ENCODE measurements around the gene SYTL1.
"Not testable (repeated sequence)": the region's sequence is repeated elsewhere in the genome, so short reads cannot be mapped to it uniquely, and the experiment has no call there.

SYTL1 gene

DNA sequence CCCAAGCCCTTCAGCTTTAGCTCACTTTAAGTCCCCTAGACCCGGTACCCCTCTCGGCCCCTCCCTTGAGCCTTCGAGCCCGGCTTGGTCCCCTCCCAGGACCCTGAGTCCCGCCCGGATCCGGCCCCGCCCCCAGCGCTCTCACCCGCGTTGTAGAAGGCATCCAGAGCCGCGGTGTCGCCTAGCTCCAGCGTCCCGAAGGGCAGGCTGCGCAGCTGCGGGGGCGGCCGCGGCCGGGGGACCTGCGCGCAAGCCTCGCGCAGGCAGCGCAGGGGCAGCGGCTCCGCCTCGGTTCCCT lies 24.2 kb downstream of the SYTL1 start:
- DNase-seq = peak; percentile 62 to 72

DNA sequence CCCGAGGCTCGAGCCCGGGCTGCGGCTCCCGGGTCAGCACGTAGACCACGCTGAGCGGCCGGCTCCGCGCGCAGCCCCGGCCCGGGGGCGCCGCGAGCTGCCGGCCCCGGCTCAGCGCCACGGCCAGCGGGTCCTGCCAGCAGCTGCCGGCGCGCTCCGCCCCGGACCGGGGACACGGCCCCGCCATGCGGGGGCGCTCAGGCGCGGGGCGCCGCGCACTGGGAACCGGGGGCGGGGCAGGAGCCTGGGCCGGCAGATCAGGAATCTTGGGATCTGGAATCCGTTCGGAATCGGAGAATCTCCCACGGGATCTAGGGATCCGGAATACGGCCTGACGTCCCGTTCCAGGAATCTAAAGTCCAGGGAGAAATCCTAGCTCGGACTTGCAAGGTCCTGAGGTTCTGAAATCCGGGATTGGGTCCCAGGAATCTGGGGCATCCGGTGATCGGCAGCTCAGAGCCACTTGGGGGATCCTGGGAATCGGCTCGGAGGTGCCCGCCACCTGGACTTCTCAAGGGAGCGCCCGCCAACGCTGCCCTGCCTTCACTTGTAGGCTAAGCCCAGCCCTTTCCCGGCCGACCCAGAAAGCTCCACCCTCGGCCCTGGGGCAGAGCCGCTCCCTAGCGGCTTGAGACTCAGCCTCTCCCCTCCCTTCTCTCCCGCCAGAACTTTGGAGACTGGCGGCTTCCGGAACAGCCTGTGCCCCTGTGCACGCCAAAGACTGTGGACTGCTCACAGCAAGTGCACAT lies 24.8 kb downstream of the SYTL1 start, which contains the start of gene MAP3K6:
MAP3K6 (minus strand) TSS at position 551 of the 749 bp plus-strand sequence; CDS start at position 187, 364 bp downstream.
- DNase-seq = peak in 1 of 2 experiments; percentile 32

DNA sequence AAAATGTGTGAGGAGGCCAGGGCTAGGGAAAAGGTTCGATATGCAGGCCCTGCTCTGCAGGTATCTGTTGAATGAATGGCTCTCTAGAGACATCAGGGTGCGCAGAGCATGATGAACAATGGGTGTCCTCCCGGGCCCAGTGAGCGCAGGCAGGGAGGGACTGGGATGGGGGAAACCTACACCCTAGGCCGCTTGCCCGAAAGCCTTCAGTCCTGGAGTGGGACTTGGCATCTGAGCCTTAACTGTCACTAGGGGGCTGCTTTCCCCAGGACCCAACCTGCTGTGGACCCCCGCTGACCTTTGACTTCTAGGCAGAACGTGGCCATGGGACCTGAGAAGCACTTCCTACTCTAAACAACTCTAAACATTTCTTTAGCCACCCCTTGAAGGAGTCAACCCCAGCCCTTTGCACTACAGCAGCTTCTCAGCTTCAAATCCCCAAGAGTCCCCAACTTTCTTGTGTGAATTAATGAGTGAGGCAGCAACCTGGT lies 25.4 kb downstream of the SYTL1 start:
- DNase-seq = no peak

DNA sequence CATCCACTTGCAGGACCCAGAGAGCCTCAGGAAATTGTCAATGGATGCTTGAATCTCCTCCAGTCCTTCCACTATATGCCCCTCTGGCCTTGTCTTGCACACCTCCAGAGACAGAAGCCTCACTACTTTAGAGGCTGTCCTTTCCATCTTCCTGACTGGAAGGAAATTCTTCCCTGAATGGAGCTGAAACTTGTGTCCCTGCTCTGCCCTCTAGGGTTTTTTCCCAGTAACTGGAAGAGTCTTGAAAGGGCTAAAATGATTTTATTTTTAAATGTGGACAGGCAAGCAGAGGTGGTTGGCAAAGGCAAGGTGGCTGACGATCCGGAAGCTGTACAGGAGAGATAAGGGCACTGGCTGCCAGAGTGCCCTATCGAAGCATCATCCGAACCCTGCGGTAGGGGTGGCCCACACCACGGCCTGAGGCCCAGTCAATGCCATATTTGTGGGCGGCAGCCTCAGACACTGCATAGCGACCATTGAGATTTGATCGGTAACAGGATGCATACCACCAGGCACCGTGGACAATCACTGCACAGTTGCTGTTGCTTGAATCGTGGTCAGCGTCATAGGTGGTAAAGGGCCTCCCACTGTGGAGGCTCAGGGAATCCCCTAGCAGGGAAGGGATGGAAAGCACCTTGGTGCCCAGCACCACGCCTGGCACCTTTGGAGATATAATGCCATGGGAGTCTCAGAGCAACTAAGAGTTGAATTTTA lies 27.2 kb downstream of the SYTL1 start:
- DNase-seq = no peak

DNA sequence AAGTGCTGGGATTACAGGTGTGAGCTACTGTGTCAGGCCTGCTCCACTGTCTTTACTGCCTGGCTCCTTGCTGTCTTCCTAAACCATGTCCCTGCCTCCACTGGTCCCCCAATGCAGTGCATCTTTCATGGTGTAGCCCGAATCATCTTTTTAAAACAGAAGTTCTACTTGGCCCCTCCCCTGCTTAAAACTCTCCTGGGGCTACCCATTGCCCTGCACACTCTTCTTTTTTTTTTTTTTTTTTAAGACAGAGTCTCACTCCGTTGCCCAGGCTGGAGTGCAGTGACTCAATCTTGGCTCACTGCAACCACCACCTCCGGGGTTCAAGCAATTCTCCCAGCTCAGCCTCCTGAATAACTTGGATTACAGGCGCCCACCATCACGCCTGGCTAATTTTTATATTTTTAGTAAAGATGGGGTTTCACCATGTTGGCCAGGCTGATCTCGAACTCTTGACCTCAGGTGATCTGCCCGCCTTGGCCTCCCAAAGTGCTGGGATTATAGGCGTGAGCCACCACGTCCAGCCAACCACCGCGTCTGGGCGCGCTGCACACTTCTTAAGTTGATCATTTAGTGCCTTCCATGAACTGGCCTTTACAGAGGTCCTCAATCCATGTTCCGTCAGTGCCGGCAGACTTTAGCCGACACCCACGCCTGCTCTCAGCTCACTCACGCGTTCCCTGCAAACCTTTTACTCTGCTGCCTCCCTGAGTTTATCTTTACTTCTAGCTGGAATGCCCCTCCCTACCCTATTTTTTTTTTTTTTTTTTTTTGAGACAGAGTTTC lies 30.4 kb downstream of the SYTL1 start:
- DNase-seq = no peak

DNA sequence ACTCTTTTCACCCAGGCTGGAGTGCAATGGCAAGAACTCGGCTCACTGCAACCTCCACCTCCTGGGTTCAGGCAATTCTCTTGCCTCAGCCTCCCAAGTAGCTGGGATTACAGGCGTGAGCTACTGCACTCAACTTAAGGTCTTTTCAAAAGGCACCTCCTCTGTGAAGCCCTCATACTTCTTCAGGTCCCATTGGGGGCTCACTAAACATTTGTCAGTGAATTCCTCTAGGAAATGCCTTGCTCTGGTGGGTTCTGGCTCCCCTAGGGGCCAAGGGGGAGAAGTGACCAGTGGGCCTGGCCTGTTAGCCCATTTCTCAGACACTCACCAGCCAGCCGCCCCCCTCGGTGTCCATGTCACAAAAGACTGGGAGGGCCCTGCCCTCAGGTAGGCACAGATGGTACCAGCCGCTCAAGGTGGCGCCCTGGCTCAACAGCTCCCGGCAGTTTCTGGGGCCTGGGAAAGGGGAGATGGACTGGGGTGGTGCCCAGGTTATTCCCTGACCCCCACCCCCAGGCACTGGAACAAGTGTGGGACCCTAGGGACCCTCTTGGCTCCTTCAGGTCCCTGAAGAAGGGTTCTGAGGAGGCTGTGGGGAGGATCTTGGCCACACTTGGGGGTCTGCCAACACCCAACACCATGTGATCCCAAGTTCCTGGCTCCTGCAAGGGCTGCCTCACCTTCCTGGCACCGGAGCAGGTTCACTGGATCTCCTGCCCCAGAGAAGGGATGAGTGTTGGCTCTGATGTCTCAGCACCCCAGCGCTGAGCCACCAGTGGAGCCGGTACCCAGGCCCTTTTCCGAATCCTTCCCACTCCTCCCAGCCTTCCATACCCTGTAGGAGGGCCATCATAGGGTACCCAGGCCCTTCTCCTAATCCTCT lies 31.2 kb downstream of the SYTL1 start:
- no peak for DNase-seq

DNA sequence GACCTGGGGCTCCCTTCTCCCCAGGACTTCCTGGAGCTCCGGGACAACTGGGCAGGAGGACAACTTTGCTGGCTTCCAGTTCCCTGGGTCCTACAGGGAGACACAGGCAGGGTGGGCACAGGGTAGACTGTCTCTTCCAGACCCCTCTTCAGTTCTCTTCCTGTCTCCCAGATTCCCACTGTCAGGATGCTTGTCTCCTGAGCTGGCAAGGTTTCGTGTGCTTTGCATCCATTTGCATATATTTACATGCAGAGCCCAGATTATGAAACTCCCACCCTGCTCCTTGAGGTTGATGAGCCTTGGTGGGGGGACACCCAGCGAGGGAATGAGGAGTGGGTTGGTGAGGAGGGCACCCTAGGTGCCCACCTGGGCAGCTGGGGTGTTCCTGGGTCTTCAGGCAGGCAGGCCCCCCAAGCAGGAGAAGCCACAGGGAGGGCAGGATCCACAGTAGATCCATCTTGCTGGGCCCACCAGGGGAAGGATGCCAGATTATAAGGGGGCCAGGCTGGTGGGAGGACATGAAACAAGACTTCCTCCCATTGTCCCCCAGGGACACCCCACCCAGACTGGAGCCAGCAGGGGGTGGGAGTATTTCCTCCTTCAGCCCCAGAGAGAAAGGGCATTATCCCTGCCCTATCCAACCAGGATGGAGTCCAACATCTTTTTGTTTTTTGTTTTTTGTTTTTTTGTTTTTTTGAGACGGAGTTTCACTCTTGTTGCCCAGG lies 32.7 kb downstream of the SYTL1 start, which contains the start of gene FCN3:
FCN3 (minus strand) TSS at position 463 of the 725 bp plus-strand sequence; CDS start at position 457, 6 bp downstream.
- no peak for DNase-seq

DNA sequence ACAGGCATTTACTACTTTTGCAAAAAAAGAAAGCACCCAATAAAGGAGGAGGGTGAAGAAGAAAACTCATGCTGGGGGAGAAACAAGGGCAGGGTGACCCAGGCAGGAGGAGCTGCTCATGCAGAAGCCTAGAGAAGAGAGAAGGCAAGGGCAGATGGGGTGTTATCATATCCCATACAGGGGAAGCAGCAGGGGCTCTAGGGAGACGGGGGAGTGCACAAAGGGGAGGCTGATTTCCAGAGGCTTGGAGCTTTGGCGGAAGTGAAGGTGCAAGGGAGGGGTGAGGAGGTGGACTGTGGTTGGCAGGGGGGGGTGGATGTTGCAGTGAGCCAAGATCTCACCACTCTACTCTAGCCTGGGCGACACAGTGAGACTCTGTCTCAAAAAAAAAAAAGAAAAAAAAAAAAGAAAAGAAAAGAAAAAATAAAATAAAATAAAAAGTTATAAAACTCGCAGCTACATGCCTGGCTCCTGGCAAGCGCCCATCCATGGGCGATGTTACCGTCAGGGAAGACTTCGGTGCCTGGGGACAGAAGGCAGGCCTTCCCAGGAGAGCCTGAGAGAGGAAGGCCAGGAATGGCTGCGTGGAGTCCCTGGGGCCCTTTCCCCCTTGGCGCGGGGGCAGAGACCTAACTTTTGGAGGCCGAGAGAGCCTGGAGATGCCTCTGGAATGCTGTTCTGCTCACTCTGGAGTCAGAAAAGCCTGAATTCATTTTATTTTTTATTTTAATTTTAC lies 36.1 kb downstream of the SYTL1 start:
- no peak for DNase-seq

DNA sequence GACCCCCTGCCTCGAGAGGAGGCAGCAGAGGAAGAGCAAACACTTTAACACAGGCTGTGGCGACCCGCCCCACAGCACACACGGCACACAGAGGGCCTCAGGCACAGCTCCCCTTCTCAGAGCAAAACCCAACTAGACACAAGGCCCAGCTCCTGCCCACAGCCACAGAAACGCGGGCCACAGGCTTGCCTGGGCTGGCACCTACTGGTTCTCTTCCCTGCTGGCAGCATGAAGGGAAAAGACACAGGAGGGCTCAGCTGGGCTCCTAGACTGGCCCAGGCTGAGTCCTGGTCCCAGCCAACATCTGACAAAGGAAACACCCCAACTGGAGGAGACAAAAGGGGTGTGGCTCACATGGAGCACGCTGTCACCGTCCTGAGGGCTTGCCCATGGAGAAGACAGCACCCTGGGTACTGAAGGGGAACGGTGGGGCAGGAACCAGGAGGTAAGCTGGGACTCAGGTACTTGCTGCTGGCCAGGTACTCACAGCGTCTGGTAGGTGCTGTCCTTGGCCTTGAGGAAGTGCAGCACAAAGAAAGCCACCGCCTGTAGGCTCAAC lies 37.8 kb downstream of the SYTL1 start:
- DNase-seq = no peak

DNA sequence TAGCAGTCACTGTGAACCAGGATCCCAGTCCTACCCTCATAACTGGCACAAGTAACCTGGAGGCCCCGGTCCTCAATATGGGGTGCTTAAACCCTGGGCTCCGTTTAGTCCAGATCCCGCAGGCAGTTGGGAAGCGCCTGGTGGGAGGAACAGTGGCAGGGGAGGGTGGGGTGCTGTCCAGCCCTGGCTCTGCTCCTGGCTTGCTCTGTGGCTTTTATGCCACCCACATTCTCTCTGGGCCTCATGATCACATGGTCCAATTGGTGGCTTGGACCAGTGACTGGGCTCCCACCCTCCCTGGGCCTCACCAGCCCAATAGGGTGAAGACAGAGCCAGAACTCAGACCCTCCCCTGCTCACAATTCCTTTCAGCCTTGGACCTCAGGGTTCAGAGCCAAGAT lies 38.4 kb downstream of the SYTL1 start:
- no peak for DNase-seq

DNA sequence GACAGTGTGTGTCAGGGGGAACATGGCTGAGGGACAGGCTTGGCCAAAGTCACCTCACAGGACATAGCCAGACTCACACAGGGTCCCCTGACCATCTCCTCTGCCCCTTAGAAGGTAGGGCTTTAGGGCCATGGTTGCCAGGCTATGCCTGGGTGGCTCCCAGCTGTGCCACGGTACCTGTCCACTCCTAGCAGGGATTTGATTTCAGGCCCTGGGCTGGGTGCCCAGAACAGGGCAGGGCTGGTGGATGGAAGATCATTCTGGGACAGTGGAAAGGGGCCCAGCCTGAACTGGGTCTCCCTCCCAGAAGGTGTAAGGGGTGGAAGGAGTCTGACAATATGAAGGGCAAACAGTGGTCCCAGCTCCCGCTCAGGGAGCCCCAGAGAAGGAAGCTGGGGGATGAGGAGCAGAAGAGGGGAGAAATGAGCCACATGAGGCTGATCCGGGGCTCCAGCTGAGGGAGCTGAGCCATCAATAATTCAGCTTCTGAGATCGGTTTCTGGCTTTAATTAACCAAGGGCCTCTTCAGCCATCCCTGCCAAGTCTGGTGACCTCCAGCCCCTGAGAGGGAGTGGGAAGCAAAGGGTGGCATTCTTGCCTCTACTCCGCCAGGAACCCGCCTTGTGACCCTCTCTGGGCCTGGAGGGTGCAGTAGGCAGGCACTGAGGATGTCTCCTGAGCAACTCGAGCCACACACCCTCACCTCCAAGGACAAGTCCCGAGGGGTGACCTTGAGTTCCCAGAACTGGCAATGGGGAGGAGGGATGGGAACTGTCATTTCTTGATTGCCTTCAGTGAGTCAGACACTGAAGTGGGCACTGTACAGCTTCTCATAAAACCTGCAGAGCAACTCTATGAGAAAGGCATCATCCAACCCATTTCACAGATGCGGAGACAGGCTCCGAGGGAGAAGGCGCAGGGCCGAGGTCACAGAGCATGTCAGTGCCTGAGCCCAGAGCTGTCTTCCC lies 39.2 kb downstream of the SYTL1 start:
- DNase-seq = no peak

DNA sequence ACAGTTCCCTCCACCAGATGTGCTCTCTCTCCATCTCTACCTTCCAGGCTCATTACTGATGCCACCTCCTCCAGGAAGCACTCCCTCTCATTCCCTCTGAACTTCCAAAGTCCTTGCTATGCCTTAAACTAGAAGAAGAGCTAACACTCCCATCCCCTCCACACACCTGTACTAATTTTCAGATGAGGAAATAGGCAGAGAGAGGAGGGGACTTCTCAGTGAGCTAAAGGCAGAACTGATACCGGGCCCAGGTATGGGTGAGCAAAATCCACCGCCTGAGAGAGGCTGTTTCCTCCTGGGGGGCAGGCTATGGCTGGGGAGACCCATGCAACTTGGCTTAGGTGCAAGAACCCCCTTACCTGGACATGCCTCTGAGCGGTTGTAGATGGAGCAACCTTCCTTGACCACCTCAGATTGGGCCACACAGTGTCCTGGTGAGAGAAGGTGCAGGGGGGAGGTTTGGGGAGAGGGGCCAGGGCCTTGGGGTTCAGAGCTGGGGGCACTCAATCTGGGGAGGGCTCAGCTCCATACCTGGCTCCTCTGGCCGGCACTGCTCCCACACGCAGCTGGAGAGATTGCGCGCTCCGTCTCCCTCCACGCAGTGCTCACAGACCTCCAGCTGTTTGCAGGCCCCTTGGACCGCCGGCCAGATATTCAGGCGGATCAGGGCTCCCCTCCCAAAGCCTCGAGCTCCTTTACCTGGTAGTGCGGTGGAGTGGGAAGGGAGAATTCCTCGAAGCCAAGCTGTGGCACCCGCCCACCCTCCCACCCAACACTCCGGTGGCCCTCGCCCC lies 40.3 kb downstream of the SYTL1 start:
- DNase-seq = no peak

DNA sequence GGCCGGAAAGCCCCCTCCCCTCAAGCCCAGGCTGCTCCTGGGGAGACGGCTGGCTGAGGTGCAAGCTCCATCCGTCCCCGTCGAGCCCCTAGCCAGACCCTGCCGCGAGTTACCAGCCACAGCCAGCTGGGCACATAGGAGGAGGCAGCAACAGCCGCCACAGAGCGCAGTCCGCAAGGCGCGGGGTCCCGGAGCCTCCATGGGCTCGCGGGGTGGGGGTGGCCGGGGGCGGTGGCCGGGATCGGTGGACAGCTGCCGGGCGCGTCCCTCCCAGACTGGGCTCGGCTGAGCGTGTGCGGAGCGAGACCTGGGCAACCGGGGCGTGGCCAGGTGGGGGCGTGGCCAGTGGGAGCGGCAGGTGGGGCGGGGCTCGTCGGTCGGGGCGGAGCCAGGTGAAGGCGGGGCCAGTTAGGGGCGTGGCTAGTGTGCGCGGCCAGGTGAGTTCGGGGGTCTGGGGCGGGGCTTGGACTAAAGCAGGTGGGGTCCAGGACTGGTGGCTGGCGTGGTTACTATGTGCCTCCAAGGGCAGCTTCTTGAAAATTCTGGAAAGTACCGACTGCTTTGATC lies 41.3 kb downstream of the SYTL1 start, which contains the start of gene CD164L2:
CD164L2 (minus strand) TSS at position 295 of the 567 bp plus-strand sequence; CDS start at position 201, 94 bp downstream.
- peak; percentile 19 to 36 for DNase-seq

DNA sequence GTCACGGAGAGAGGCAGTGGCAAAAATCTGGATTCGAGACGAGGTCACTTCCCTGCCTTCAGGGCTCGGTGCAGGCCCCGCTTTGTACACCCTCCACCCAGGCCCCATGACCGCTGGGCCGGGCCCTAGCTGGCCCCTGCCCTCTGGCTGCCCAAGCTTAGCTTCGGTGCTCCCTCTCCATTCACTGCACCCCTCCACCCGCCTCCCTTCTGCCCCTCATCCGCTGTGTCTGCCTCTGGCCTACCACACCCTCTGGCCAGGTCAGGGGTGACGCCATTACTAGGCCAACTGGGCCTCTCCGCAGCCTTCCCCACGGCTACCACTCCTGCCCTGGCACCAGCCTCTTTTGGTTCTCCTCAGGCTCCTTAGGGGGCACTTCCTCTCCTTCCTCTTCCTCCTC lies 41.8 kb downstream of the SYTL1 start:
- DNase-seq = no peak

DNA sequence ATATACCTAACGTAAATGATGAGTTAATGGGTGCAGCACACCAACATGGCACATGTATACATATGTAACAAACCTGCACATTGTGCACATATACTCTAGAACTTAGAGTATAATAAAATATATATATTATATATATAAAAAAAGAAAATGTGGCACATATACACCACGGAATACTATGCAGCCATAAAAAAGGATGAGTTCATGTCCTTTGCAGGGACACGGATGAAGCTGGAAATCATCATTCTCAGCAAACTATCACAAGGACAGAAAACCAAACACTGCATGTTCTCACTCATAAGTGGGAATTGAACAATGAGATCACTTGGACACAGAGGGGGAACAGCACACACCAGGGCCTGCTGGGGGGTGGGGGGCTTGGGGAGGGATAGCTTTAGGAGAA lies 43.0 kb downstream of the SYTL1 start:
- not testable (repeated sequence) for DNase-seq

DNA sequence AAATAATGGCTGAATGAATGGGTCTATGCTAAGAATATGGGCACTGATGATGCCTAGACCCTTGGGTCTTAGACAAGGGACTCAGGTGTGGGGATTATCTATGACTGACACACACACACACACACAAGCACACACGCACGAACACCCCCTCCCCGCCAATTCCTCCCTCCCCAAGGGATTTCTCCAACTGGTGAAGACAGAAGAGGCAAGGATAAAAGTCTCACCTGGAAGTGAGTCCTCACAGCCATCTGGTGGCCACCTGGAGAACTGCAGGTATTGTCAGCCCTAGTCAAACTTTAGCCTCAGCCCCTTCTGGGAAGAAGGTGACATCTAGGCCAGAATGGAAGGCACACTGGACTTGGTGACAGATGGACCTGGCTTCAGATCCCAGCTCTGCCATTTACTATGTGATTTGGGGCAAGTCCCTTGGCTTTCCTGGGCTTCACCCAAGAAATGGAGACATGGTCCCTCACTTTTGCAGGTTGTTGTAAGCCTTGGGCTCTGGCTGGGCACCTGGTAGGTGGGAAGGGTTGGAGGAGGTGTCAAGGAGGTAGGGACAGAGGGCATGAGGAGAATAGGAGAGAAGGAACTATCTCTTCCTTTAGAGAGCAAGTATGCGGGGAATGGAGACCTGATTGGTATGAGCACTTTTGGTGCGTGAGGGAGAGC lies 46.6 kb downstream of the SYTL1 start:
- peak; percentile 62 to 72 for DNase-seq

DNA sequence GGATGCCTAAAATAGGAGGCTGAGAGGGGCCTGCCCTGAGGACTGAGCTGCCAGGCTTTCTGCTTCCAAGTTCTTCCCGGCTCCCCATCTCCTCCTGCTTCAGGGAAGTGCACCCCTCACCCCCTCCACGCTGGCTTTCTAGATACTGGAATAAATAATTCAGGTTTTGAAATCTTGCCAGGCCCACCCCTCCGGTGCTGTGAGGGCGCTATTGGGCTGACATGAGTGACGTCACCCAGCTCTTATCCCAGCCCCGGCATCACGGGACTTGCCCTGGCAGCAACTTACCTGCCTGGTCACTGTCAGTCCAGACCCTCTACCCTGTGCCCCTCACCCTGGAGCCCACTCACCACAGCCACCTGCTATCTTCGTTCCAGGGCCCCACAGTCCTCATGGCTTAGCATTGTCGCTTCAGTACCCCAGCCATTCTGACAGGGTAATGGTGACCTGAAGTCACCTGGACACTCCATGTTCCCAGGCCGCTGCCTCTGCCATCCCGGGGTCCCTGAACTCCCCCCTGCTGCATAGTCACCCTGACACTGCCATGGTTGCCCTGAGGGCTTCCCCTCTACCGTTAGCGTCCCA lies 49.8 kb downstream of the SYTL1 start:
- peak in 1 of 2 experiments; percentile 25 for DNase-seq
